ENCODE data around the gene ZNF516.

DNA sequence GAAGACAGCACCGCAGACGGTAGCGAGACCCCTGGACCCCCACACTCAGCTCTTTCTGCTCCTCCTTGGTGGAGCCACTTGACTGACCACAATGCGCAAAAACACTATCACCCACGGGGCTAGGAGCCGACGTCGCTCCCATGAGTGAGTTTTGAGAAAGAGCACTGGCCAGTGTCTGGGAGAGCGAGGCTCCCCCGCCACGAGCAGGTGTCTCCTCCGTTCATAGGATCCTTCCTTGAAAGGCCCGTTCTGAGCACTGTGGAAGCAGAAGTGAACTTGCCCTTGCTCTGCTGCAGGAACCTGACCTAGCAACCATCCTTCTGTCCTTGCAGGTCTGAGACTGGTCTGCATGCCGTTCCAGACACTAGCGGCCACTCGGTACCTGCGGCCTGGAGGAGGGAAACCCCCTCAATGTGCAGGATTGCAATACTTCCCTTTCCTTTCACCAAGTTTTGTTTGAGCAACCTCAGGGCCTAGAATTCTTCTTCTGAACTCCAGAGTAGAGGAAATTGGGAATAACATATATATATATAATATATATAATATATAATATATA, 12.9 kb upstream of the ZNF516 start:
- TF ChIP-seq, protein P1, sequence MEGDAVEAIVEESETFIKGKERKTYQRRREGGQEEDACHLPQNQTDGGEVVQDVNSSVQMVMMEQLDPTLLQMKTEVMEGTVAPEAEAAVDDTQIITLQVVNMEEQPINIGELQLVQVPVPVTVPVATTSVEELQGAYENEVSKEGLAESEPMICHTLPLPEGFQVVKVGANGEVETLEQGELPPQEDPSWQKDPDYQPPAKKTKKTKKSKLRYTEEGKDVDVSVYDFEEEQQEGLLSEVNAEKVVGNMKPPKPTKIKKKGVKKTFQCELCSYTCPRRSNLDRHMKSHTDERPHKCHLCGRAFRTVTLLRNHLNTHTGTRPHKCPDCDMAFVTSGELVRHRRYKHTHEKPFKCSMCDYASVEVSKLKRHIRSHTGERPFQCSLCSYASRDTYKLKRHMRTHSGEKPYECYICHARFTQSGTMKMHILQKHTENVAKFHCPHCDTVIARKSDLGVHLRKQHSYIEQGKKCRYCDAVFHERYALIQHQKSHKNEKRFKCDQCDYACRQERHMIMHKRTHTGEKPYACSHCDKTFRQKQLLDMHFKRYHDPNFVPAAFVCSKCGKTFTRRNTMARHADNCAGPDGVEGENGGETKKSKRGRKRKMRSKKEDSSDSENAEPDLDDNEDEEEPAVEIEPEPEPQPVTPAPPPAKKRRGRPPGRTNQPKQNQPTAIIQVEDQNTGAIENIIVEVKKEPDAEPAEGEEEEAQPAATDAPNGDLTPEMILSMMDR (IDR thresholded peaks at IDR 0.05), result no peak
- no peak for TF ChIP-seq POLR2A (IDR thresholded peaks at IDR 0.05)
- no peak for TF ChIP-seq POLR2AphosphoS5 (IDR thresholded peaks at IDR 0.05)
- no peak for TF ChIP-seq EP300 (IDR thresholded peaks at IDR 0.05)
